Left kidney (tissue), 2 donors: ENCODE measurements around the gene DLG1. TPM values are rescaled to one million over a fixed set of nuclear protein-coding genes. Genes with fewer than 3 reads are reported as not detected.

Experiments
- DNase-seq: peaks from one replicate; pipeline ENCODE4 v3.0.0-alpha.2; 2013
- polyA plus RNA-seq: library from polyadenylated mRNA; unstranded; fragments of 120-200 nt; gene quantifications from one replicate; pipeline ENCODE4 v1.2.1, GENCODE V29; 2013; ENCODE audit not compliant: insufficient read length

Gene DLG1
- polyA plus RNA-seq, 1 donor: 96.9 TPM

GRCh38 chr3:197030379-197031314 is 267.8 kb downstream of the DLG1 start:
- no peak for DNase-seq

GRCh38 chr3:197029511-197030167 is 268.8 kb downstream of the DLG1 start, which contains the start of gene MELTF:
MELTF (minus strand) TSS chr3:197029817; CDS start chr3:197029702, 115 bp downstream.
- peak; percentile 39 for DNase-seq

GRCh38 chr3:197028728-197029510 is 269.5 kb downstream of the DLG1 start:
- DNase-seq: no peak

GRCh38 chr3:197027896-197028727 is 270.3 kb downstream of the DLG1 start:
- DNase-seq: no peak

GRCh38 chr3:197027151-197027895 is 271.1 kb downstream of the DLG1 start:
- no peak for DNase-seq

- no peak for DNase-seq
Observed at GRCh38 chr3:197026481-197026866, 271.9 kb downstream of the DLG1 start.

- DNase-seq: no peak
Observed at GRCh38 chr3:197025736-197026480, 272.5 kb downstream of the DLG1 start.

GRCh38 chr3:197024881-197025735 is 273.3 kb downstream of the DLG1 start:
- DNase-seq: no peak

- DNase-seq: no peak
Observed at GRCh38 chr3:197023998-197024651, 274.3 kb downstream of the DLG1 start.

DNA sequence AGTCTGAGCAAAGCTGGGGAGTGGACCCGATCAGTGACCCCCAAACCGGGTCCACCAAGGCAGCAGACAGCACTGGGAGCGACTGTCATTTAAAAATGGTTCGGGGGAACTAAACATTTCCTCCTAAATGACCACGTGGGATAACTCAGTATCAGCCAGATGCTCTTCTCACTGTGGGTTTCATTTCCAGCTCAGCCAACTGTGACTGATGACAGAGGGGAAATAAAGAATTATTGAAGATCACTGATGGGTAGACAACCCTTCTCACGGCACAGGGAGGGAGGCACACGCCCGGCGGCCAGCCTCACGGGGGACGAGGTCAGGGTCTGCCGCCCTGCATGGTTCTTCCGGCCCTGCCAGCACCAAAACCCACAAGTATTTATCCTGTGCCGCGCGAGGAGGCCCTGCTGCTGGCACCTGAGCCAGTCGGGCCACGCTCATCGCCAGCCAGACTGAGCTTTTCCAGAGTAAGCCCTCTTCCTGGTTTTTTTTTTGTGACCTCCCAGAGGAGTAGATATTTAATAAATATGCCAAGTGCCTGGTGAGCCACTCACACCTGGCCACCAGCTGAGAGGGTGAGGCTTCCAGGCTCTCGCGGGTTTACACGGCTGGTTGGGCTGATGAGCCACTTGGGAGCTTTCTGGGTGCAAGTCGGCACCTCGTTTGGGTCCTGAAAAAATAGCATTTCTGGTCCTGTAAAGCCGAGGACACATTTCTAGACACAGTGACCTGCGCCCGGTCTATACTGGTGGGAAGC is 275.0 kb downstream of the DLG1 start:
- no peak for DNase-seq

DNA sequence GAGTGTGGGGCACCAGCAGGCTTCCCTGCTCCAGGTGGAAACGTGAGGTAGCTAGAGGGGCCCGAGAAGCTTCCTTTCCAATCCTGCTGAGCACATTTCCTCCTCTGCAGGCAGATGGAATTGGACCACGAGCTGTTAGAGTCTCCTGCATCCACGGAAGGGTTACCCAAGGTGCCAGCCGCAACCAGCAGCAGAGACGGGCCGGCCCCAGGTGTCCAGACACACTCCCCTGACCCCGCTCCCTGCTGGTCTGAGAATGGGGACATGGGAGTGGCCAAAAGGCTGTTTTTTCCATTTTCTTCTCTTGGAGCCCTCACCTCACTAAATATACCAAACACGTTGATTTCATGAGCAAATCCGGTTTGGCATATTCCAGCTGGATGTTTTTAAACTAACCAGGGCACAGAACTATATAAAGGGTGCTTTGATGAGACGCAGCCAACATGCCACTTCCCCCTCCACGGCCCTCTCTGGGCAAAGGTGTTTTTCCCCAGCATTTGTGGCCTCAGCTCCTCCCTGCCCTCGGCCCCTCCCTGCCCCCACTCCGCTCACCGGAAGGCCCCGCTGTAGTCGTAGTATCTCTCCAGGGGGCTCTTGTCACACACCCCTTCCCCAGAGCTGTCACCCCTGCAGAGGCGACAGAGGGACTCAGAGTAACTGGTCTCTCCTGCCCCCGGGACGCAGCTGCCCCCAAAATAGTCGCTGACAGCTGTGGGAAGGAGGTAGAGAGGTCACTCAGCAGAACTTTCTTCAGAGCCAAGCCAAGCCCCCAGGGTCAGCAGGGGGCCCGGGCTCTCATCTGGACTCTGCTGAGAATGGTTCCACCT is 275.8 kb downstream of the DLG1 start:
- no peak for DNase-seq

GRCh38 chr3:197021729-197022404 is 276.5 kb downstream of the DLG1 start:
- DNase-seq: no peak

DNA sequence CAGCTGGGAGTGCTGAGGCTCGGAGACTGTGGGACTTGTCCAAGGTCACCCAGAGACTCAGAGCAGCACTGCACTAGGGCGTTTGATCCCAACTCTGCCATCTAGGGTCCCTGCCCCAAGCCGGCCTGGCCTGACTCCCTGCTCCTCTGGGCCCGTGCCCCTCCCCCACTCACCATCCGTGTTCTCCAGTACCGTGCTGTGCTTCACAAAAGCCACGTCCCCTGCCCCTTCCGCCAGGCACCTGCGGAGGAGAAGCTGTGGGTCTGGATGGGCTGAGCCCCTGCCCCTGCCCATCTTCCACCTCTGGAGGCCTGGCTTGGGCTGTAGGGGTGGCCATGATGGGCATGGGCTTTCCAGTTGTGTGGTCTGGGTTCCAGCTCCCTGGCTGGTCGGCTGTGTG is 277.2 kb downstream of the DLG1 start:
- DNase-seq: no peak

GRCh38 chr3:197019535-197019934 is 278.9 kb downstream of the DLG1 start:
- DNase-seq: no peak

- no peak for DNase-seq
Observed at GRCh38 chr3:197019021-197019420, 279.4 kb downstream of the DLG1 start.

- DNase-seq: no peak
Observed at GRCh38 chr3:197017003-197017402, 281.4 kb downstream of the DLG1 start.
